ENCODE results near the gene SLC49A3.

The SLC49A3 gene

DNA sequence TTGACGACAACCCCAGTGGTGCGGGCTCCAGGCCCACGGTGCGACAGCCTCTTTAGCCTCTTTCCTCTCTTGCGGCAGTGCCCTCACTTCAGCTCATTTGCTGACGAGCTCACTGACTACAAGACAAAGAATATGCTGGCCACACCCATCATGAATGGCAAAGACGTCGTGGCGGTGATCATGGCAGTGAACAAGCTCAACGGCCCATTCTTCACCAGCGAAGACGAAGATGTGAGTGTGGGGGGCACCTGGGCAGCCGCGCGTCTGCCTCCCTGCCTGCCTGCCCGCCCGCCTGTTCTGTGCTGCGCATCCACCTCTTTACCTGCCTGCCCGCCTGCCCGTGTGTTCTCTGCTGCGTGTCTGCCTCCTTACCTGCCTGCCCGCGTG lies 54.4 kb downstream of the SLC49A3 start:
- TF ChIP-seq, protein P1, sequence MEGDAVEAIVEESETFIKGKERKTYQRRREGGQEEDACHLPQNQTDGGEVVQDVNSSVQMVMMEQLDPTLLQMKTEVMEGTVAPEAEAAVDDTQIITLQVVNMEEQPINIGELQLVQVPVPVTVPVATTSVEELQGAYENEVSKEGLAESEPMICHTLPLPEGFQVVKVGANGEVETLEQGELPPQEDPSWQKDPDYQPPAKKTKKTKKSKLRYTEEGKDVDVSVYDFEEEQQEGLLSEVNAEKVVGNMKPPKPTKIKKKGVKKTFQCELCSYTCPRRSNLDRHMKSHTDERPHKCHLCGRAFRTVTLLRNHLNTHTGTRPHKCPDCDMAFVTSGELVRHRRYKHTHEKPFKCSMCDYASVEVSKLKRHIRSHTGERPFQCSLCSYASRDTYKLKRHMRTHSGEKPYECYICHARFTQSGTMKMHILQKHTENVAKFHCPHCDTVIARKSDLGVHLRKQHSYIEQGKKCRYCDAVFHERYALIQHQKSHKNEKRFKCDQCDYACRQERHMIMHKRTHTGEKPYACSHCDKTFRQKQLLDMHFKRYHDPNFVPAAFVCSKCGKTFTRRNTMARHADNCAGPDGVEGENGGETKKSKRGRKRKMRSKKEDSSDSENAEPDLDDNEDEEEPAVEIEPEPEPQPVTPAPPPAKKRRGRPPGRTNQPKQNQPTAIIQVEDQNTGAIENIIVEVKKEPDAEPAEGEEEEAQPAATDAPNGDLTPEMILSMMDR (IDR thresholded peaks at IDR 0.05; ENCODE audit: low read length, missing control alignments): no peak
- H3K4me3 ChIP-seq (replicated peaks; ENCODE audit: low read depth, low read length): no peak overlapping the region
- no peak for DNase-seq (ENCODE audit: low read depth)

DNA sequence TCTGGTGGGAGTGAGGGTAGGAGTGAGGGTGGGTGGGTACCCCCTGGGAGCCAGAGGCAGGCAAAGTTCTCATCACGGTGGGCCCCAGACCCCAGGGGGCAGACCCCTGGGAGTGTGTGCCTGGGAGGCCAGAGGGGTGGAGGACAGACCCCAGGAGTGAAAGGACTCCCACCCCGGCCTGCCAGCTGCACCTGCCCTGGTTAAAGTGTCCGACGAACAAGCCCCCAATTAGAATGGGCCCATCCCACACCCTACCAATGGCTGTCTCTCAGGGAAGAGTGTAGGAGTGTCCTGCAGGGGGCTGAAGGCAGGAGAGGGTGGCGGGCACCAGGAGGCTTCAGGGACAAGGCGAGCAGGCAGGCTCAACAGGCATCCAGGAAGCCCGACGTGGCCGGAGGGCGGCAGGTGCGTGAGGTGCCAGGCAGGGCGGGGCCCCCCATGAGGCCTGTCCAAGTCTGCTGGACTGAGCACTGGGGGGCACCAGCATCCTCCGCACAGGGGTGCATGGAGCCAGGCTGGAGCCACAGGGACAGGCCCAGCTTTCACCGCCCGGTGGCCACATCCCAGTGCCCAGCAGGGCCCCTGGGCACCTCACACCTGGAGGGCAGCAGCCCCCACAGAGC lies 54.9 kb downstream of the SLC49A3 start:
- no peak for DNase-seq (ENCODE audit: low read depth)
- no peak overlapping the region for H3K4me3 ChIP-seq (replicated peaks; ENCODE audit: low read depth, low read length)
- TF ChIP-seq, protein P1 (IDR thresholded peaks at IDR 0.05; ENCODE audit: low read length, missing control alignments): no peak

DNA sequence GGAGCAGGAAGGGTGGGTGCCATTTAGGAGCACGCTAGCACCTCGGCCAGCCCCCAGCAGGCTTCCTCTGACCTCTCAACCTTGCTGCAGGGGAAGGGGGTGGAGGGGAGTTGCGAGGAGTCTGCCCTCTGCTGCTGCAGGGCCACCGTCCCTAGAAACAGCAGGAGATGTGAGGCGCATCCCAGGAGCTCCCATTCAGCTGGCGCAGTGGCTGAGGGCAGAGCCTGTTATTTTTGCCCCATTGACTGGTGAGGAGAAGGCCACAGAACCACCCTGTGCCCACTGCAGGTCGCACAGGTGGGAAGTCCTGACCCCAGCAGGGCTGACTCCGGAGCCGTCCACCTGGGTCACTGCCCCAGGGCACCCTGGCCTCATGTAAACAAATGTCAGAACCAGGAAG lies 55.5 kb downstream of the SLC49A3 start:
- TF ChIP-seq, protein P1 (IDR thresholded peaks at IDR 0.05; ENCODE audit: low read length, missing control alignments): no peak
- DNase-seq (ENCODE audit: low read depth): no peak
- H3K4me3 ChIP-seq (replicated peaks; ENCODE audit: low read depth, low read length): no peak overlapping the region

DNA sequence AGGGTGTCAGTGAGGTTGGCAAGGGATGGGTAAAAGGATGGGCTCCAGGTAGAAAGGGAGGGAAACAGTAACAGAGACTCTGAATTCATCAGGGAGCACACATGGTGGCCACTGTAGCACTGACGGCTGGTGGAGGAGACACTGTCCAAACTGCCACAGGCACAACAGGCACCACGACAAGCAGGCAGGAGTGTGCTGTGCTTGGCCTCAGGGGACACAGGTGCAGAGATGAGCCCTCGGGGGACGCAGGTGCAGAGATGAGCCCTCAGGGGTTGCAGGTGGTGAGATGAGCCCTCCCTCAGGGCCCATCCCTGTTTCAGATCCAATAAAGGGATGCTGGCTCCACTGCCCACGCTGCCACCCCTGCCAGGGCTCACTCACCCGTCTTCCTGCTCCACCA lies 56.0 kb downstream of the SLC49A3 start:
- TF ChIP-seq, protein P1 (IDR thresholded peaks at IDR 0.05; ENCODE audit: low read length, missing control alignments): no peak
- DNase-seq (ENCODE audit: low read depth): no peak
- H3K4me3 ChIP-seq (replicated peaks; ENCODE audit: low read depth, low read length): no peak overlapping the region

DNA sequence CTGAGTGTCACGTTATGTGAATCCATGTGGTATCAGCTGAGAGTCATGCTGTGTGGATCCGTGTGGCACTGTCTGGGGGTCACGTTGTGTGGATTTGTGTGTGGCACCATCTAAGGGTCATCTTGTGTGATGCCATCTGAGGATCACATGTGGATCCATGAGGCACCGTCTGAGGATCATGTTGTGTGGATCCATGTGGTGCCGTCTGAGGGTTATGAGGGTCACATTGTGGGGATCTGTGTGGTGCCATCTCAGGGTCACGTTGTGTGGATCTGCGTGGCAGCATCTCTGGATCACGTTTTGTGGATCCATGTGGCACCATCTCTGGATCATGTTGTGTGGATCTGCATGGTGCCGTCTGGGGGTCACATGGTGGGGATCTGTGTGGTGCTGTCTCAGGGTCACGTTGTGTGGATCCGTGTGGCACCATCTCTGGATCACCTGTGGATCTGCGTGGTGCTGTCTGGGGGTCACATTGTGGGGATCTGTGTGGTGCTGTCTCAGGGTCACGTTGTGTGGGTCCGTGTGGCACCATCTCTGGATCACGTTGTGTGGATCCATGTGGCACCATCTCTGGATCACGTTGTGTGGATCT lies 56.7 kb downstream of the SLC49A3 start:
- TF ChIP-seq, protein P1 (IDR thresholded peaks at IDR 0.05; ENCODE audit: low read length, missing control alignments): no peak
- no peak for DNase-seq (ENCODE audit: low read depth)
- no peak overlapping the region for H3K4me3 ChIP-seq (replicated peaks; ENCODE audit: low read depth, low read length)

Measured in fibroblast of pulmonary artery (primary cell).